CD4-positive, alpha-beta T cell treated with Interleukin-4 for 4 hours (primary cell): ENCODE measurements around the gene KRTAP10-5.
"Not testable (repeated sequence)": the region's sequence is repeated elsewhere in the genome, so short reads cannot be mapped to it uniquely, and the experiment has no call there.

ENCODE experiments used
- DNase-seq: peaks from one replicate; pipeline ENCODE4 v3.0.0-alpha.2; 2020

Gene KRTAP10-5

DNA sequence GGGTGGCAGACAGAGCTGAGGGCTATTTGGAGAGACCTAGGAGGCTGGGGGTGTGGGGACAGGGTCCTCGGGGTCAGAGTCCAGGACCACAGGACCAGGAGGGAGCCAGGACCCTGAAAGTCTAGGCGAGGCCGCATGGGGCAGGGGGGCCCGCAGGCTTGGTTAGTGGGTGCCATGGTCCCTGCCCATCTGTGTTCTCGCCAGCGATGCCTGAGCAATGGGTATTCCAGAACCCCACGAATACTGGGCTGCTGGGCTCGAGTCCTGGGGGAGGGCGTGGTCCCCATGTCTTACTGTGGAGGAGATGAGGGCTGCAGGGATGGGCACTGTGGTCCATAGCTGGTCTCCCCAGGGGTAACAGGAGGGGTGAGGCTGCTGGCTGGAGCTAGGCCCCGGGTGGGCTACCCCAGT is 9.9 kb upstream of the KRTAP10-5 start:
- DNase-seq: no peak

DNA sequence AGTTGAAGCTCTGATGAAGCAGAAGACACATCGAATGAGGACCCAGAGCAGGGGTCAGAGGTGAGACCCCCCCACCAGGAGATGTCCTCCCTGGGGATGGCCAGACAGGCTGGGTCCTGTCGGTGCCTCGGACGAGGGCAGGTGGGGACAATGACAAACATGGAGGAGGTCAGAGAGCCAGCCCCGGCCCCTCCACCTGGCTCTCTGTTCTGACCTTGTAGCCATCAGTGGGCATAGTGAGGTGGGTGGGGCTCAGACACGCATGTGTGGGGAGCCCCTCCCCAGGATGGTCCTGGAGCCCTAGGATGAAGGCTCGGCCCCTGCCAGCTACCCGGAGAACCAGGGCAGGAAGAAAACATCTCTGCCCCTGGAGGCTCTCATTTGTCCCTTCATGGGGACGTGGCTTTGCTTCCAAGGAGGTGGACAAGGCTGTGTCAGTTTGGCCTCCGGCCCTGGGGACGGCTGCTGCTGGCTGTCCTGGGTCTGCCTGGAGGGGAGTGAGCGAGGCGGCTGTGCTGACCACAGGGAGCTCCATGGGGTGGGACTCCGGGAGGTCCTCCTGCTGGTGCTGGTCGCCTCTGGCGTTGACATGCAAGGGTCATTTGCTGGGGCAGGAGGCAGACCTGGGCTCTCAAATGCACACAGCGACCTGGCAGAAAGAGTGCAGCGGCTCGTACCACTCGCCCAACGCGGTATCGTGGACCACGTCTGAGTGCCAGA is 9.3 kb upstream of the KRTAP10-5 start:
- no peak for DNase-seq

DNA sequence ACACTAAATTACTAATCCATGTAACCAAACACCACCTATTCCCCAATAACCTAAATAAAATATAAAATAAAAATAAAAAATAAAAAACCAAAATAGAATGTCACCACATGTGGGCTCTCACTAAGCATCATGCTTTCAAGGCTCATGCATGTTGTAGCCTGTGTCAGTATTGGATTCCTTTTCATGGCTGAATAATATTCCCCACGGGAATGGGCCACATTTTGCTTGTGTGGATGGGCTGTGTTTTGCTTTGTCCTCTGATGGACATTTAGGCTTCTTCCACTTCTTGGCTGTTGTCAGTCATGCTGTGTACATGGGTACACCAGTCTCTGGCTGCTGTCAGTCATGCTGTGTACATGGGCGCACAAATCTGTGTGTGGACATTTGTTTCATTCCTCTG is 8.7 kb upstream of the KRTAP10-5 start:
- DNase-seq: no peak

DNA sequence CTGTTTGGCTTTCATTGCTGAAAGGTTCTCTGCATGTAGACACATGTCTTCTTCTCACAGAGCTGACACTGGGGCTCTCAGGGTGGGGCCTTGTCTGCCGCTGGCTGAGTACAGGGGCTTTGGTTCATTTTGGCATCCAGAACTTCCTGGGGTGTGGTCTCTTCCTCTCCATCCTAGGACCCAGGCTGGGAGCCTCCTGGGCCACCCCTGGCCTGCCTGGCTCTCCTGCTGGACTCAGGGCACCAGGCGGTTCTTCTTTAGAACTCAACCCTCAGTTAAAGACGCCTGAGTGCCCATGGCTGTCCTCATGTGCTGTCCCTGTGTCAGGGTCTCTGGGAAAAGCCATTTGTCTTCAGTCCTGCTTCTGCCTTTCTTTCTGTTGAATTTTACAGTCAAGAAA is 5.5 kb upstream of the KRTAP10-5 start:
- no peak for DNase-seq

DNA sequence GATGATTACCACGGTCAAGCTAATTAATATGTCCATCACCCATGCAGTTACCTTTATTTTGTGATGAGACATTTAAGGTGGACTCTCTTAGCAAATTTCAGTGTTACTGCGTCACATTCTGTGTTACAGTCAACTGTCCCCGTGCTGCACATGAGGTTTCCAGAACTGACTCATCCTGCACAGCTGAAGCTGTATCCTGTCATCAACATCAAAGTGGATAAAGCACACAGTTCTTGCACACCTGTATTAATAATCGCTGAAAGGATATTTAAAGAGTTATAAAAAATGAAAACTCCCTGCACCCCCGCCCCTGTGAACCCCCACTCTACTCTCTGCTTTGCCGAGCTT is 3.4 kb upstream of the KRTAP10-5 start:
- peak; percentile 33 for DNase-seq

DNA sequence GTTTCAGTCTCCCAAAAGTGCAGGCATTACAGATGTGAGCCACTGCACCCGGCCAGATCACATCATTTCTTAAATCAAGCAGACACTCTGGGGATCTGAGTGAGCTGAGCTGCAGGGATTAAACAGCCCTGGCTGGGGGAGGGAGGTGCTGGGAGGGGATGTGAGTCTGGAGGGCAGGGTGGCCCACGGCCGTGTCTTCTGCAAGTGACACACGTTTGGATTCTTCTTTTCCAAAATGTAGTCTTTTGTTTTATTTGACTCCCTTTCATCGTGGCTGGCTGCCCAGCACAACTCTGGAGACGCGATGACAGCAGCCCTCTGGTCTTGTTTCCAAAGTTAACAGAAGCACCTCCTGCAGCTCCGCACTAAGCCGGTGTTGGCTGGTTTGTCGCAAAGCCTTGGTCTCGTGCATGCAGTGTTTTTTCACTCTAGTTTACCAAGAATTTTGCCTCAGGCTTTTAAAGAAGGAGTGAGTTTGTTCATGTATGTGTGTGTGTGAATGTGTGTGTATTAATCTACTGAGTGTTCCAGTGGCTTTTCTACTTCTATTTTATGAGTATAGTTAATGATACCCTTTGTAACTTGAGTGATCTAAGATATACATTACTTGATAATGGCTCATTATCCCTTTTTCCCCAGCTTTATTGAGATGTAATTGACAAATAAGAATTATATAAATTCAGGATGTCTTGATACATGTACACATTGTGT is 2.8 kb upstream of the KRTAP10-5 start:
- DNase-seq: no peak

DNA sequence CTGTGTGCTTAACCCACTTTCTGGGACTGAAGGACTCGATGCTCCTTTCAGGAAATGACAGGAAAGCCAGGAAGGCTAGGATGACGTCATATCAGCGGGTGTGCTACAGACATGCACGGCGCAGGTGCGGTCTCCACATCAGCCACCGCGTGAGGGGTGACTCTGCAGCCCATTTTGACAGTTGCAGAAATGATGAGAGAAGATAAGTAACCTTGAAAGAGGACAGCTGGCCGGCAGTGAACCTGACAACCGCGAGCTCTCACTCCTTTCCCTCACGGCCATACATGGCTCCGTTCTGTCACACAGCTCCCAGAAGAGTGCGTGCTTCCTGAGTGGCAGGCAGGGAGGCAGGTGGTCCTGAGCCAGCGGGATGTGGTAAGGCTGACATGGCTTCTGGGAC is 1.7 kb upstream of the KRTAP10-5 start:
- no peak for DNase-seq

DNA sequence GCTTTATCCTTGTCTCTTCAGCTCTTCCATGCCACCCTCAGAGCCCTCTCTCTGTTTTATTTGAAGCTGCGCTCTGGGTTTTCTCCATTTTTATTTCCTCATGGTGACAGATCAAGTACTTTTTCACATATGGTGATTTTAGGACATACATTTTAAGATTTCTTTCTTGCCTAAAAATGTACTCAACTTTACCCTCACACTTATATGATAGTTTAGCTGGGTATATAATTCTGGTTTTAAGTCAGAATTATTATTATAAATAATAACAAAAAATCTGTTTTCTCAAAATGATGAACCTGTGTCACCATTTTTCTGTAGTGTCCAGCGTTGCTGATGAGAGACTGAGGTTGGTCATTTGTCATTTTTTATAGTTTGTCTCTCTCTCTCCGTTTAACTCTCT is 754 bp upstream of the KRTAP10-5 start:
- no peak for DNase-seq

DNA sequence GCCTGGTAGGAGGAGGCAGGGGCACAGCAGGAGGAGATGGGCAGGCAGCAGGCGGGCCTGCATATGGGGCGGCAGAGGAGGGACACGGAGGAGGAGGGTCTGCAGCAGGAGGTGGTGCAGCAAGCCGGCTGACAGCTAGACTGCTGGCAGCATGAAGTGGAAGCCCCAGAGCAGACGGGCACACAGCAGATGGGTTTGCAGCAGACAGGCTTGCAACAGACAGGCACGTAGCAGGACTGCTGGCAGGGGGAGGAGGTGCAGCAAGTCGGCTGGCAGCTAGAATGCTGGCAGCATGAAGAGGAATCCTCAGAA is 615 bp downstream of the KRTAP10-5 start:
- DNase-seq: no peak

DNA sequence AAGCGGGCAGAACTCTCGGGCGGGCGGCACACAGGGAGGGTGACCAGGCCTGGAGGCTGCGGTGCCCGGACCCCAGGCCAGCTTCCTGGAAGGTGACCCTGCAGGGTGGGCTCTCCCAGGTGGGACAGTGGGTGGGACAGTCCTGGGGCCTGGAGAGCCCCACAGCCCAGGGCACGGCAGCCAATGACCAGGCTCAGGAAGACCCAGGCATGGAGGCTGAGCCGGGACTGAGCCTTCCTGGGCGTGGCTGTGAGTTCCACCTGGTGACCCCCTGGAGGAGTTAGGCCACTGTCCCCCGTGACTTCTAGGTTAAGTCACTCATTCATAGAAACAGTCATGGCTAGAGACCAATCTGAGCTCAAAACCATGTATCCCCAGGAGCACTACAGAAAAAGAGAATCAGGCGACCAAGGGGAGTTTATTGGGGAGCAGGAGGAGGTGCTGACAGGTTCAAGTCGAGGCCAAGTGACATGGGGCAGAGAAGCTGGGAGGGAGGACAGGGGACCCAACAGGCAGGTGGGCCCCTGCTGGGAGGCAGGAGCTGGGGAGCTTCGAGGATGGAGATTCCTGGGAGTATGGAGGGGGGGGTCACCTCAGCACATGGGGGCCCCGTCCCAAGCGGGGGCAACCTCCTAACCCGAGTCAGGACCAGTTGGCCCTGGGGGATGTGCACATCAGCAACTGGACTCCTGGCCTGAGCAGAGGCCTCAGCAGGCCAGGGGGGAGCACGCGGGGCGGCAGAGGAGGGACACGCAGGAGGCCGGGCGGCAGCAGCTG is 1.2 kb downstream of the KRTAP10-5 start:
- no peak for DNase-seq

DNA sequence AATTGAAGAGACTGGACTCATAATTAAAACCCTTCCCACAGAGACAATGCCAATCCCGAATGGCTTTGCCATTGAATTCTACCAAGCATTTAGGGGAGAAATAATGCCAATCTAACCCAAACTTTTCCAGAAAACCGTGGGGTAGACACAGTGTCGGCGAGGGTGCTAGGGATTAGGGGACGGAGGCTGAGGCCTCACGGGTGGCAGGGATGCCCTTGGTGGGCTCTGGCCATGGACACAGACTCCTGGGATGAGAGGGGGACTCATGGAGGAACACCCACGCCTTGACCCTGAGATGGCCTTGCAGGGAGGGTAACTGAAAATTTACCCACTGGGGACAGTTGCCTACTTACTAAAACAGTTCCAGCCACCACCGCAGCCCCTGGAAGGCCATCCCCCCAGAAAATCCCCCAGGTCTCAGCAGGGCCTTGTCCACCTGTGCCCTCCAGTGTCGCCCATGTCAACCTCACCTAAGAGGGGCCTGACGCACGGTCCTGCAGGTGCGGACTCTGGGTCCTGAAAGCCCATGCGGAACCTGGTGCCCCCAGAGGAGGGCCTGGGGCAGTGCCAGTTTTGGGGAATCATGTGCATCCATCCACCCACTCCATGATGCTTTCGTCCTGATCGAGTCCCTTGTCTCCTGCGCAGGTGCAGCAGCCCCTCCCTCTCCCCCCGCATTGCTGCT is 1.9 kb downstream of the KRTAP10-5 start:
- DNase-seq: no peak

DNA sequence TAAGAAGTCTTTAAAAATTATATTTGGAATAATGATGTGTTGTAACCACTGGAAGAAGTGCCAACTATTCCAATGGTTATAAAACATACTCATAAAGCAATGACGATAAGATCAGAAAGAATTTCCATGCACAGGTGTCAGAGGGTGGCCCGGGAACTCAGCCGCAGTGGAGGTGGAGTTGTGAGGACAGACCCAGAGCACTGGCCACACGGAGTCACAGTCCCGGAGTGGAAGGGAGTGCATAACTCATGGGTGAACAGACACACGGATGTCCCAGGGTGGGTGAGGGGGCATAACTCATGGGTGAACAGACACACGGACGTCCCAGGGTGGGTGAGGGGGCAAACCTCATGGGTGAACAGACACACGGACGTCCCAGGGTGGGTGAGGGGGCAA is 4.4 kb downstream of the KRTAP10-5 start:
- DNase-seq: no peak

DNA sequence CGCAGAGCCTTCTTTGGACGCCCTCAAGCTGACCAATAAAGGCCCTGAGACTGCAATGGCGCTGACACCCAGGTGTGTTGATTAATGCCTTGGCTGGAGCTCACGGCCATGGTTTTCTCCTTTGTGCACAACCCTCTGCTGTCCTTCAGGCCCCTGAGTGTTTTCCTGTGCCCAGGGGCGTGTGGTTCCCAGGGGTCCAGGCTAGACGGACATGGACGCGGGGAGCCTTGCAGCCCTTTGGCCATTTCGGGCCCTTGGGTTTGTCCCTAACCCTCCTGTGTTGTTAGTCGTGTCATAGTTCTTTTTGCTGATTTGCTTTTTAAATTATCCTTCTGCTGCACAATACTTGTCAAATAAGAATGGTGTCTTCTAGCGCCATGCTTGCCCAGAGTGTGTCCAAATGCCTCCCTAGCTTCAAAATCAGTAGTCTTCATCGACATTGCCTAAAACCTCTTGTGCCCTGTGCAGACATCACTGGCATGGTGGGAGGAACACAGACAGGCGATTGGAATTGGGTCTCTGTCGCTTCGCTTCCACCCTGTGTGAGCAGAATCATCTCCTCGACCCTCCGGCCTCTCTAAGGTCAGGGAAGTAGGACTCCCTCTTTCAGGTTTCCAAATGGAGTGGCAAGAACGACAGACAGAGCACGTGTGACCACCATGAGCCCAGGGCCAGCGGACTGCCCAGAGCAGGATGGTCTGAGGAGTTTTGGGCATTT is 4.9 kb downstream of the KRTAP10-5 start:
- no peak for DNase-seq

DNA sequence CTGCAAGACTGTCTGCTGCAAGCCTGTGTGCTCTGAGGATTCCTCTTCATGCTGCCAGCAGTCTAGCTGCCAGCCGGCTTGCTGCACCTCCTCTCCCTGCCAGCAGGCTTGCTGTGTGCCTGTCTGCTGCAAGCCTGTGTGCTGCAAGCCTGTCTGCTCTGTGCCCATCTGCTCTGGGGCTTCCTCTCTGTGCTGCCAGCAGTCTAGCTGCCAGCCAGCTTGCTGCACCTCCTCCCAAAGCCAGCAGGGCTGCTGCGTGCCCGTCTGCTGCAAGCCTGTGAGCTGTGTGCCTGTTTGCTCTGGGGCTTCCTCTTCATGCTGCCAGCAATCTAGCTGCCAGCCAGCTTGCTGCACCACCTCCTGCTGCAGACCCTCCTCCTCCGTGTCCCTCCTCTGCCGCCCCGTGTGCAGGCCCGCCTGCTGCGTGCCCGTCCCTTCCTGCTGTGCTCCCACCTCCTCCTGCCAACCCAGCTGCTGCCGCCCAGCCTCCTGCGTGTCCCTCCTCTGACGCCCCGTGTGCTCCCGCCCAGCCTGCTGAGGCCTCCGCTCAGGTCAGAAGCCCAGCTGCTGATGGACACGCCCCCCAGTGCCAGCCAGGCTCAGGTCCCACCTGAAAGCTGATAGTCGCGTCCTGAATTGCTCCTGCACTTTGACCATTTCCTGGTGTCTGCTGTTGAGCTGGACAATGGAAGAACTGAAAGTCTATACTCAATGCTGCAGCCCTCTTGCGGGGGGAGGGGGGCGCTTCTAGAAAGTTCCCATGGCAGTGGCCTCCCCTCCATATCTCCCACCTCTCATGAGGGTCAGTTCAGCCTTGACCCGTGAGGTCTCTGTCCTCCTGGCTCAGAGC is 5.7 kb downstream of the KRTAP10-5 start:
- DNase-seq: no peak

DNA sequence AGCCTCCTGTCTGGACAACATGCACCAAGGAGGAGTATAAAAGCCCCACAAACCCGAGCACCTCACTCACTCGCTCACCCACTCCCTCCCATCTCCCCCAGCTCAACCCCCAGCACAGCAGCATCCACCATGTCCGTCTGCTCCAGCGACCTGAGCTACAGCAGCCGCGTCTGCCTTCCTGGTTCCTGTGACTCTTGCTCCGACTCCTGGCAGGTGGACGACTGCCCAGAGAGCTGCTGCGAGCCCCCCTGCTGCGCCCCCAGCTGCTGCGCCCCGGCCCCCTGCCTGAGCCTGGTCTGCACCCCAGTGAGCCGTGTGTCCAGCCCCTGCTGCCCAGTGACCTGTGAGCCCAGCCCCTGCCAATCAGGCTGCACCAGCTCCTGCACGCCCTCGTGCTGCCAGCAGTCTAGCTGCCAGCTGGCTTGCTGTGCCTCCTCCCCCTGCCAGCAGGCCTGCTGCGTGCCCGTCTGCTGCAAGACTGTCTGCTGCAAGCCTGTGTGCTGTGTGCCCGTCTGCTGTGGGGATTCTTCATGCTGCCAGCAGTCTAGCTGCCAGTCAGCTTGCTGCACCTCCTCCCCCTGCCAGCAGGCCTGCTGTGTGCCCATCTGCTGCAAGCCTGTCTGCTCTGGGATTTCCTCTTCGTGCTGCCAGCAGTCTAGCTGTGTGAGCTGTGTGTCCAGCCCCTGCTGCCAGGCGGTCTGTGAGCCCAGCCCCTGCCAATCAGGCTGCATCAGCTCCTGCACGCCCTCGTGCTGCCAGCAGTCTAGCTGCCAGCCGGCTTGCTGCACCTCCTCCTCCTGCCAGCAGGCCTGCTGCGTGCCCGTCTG is 6.6 kb downstream of the KRTAP10-5 start, which contains the start of gene KRTAP10-4:
Gene KRTAP10-4 (plus strand): TSS at position 100 of the 827 bp plus-strand sequence. CDS start 30 bp downstream, at position 130.
- DNase-seq: not testable (repeated sequence)

DNA sequence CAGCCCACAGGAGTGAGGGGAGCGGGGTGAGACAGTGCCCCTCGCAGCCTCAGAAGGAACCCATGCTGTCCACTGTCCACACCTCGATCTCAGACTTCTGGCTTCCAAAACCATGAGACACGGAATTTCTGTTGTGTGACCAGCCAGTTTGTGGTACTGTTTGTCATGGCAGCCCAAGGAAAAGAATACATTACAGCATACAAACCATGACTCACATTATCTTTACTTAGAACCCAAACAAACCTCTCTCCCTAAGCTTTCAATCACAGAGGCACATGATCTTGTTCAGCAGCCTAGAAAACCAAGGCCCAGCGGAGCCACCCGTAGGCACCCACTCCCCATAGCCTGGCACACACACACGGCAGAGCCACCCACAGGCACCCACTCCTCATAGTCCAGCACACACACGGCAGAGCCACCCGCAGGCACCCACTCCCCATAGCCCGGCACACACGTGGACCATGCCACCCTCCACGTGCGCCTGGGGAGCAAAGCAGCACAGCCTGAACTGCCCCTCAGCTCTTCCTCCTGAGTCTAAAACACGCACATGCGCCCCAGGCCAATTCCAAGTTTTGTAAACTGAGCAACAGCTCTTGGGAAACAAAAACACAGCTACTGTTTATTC is 7.3 kb downstream of the KRTAP10-5 start:
- no peak for DNase-seq

DNA sequence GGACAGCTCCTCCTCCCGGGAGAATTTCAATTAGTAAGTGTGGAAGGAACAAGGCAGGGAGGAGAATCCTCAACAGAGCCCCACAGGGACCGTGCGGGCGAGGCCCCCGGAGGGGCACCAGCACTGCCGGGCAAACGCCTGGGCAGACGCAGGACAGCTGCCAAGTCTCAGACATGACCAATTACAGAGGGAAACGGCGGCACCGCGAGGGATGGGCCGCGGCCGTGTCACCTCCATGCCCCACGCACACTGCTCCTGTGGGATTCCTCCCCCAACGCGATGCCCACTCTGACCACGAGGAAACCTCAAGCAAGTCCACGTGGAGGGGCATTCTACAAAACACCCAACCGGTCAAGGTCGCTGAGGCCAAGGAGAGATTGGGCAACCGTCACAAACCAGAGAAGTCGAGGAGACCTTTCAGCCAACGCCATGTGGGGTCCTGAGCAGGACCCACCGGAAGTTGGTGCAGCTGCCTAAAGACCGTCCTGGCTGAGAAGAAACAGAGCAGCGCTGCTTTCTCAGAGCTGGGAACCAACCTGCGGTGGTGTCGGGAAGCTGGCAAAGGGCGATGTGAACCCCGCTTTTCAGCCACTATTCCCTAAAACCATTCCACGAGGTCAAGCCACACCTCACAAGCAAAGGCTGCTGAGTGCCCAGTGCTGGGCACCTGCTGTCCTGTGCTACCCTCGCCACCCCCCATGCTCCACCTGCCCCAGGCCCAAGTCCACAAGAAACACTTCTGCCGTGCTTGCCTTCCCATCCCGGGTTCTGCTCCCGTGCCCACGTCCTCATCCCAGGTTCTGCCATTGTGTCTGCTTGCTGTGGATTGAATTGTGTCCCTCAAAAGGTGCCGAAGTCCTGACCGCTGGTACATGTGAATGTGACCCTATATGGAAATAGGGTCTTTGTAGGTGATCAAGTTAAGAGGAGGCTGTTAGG is 8.3 kb downstream of the KRTAP10-5 start:
- no peak for DNase-seq

DNA sequence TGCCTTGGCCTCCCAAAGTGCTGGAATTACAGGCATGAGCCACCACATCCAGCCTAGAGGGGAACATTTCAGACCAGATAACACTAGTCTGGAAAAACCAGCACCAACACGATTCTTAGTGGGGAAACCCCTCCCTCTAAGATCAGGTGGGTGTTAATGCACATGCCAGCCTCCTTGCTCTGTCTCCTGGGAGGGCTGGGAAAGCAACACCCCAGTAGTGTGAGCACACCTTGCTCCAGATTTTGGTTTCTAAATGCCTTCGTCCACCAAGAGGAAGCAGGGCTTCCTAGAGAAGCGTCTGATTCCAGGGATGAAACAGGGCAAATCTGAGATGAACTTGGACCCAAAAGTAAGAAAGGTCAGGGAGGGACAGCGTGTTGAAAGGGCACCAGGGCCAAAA is 9.1 kb downstream of the KRTAP10-5 start:
- no peak for DNase-seq

DNA sequence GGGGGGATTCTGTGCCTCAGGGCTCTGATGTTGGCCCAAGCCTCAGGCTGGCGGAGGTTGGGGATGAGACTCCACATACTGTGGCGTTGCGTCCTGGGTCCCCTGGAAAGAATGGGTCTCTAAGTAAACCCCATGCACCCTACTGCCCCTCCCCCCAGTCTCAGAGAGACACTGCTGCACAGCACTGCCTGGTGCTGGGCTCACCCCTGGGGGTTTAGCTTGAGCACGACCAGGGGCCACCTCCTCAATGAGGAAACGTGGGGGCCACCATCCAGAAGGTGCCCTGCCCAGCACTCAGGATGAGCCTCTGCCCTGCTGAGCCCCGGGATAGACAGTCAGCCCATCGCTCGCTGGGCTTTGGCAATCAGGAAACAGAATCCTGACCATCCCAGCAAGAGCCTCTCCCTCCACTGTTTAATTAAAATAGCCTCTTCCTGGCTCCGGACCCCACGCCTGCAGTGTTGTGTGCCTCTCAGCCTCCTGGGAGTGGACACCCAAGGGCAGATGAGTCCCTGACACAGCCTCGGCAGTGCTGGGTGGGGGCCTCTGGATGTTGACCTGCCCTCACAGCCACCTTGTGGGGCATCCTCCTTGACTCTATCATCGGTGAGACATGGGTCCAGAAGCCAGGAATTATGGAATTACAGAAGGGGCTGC is 10.4 kb downstream of the KRTAP10-5 start:
- no peak for DNase-seq
